GM12878 (cell line): ENCODE results near the gene PAFAH2. TPM values are rescaled to one million over a fixed set of nuclear protein-coding genes. Genes with fewer than 3 reads are reported as not detected.
A peak's percentile ranks its signal among the peaks of the same experiment; 100 is the strongest.

Experiments
- BRCA1 ChIP-seq: IDR thresholded peaks from 2 replicates; pipeline ENCODE4 v1.6.1; 2011; ENCODE audit warnings: low read depth, low read length, improper control_type of control experiment
- CBX3 ChIP-seq: fragments of 200-600 bp; sonication (generic); IDR thresholded peaks from 2 replicates; pipeline ENCODE4 v1.6.1; 2016; ENCODE audit warnings: low read depth, borderline replicate concordance
- CEBPZ ChIP-seq: fragments of 150-350 bp; IDR thresholded peaks from 2 replicates; pipeline ENCODE4 v1.6.1; 2016; ENCODE audit warnings: low read depth, low read length
- CREM ChIP-seq: IDR thresholded peaks from 2 replicates; pipeline ENCODE4 v1.6.1; 2014; ENCODE audit warnings: antibody characterized with exemption, low read depth
- CTCF ChIP-seq, 3 experiments: IDR thresholded peaks in 2 of 3; conservative IDR thresholded peaks in 1 of 3; 2 replicates each; pipeline ENCODE4 v1.5.1; 2011; ENCODE audit warnings: low read depth in 3 of 3, low read length in 3 of 3, mild to moderate bottlenecking in 3 of 3, control low read depth in 2 of 3, moderate library complexity in 2 of 3, inconsistent platforms in 1 of 3, mixed read lengths in 1 of 3; ENCODE audit not compliant: control insufficient read depth in 2 of 3, insufficient read depth in 1 of 3; ENCODE audit errors: extremely low read depth in 1 of 3
- ETV6 ChIP-seq, 2 experiments: fragments of 450-650 bp in 1 of 2; IDR thresholded peaks in 1 of 2; conservative IDR thresholded peaks in 1 of 2; 2 replicates each; pipeline ENCODE4 v1.6.1; 2014; ENCODE audit warnings: antibody characterized with exemption in 1 of 2, borderline replicate concordance in 1 of 2, low read depth in 1 of 2, mild to moderate bottlenecking in 1 of 2, moderate library complexity in 1 of 2
- FOXM1 ChIP-seq: IDR thresholded peaks from 2 replicates; pipeline ENCODE4 v1.6.1; 2012; ENCODE audit warnings: low read depth, mild to moderate bottlenecking, inconsistent platforms, low read length, moderate library complexity
- HDAC6 ChIP-seq: fragments of 200-600 bp; sonication (generic); IDR thresholded peaks from one replicate; pipeline ENCODE4 v1.8.0; 2017; ENCODE audit warnings: antibody characterized with exemption; ENCODE audit not compliant: unreplicated experiment
- JUNB ChIP-seq: IDR thresholded peaks from 2 replicates; pipeline ENCODE4 v1.6.1; 2016; ENCODE audit warnings: antibody characterized with exemption, mild to moderate bottlenecking
- LARP7 ChIP-seq: fragments of 450-650 bp; IDR thresholded peaks from 2 replicates; pipeline ENCODE4 v1.6.1; 2017; ENCODE audit warnings: mild to moderate bottlenecking
- MAX ChIP-seq: IDR thresholded peaks from 2 replicates; pipeline ENCODE4 v1.6.1; 2012; ENCODE audit warnings: low read depth, low read length, improper control_type of control experiment
- MYB ChIP-seq: fragments of 150-350 bp; IDR thresholded peaks from 2 replicates; pipeline ENCODE4 v1.6.1; 2014; ENCODE audit warnings: mild to moderate bottlenecking, low read depth, low read length, borderline replicate concordance
- MYC ChIP-seq: IDR thresholded peaks from 2 replicates; pipeline ENCODE4 v1.6.1; 2011; ENCODE audit warnings: mild to moderate bottlenecking, low read length, moderate library complexity, inconsistent platforms; ENCODE audit not compliant: insufficient read depth, insufficient replicate concordance, insufficient read length, severe bottlenecking
- POLR2AphosphoS2 ChIP-seq: IDR thresholded peaks from 2 replicates; pipeline ENCODE4 v1.6.1; 2011; ENCODE audit warnings: low read depth, mild to moderate bottlenecking, low read length, improper control_type of control experiment, moderate library complexity
- SREBF1 ChIP-seq: IDR thresholded peaks from 2 replicates; pipeline ENCODE4 v1.6.1; 2012; ENCODE audit warnings: mild to moderate bottlenecking, low read length
- TCF12 ChIP-seq: IDR thresholded peaks from 2 replicates; pipeline ENCODE4 v1.6.1; 2011; ENCODE audit warnings: low read depth, mild to moderate bottlenecking, low read length
- USF2 ChIP-seq: IDR thresholded peaks from 2 replicates; pipeline ENCODE4 v1.6.1; 2011; ENCODE audit warnings: low read depth, low read length, improper control_type of control experiment, borderline replicate concordance
- ZBTB33 ChIP-seq: fragments of 450-650 bp; IDR thresholded peaks from 2 replicates; pipeline ENCODE4 v1.6.1; 2017; ENCODE audit warnings: mild to moderate bottlenecking
- ZNF207 ChIP-seq: fragments of 450-650 bp; IDR thresholded peaks from 2 replicates; pipeline ENCODE4 v1.6.1; 2014; ENCODE audit warnings: antibody characterized with exemption, mild to moderate bottlenecking, borderline replicate concordance
- ZNF384 ChIP-seq: IDR thresholded peaks from 2 replicates; pipeline ENCODE4 v1.6.1; 2012; ENCODE audit warnings: low read depth, mild to moderate bottlenecking, low read length, improper control_type of control experiment, borderline replicate concordance
- polyA plus RNA-seq, 11 experiments: library from polyadenylated mRNA; depleted of rRNA in 4 of 11; unstranded in 6 of 11; stranded (reverse) in 5 of 11; fragments of >200 nt; fragmentation: Nextera tagmentation in 4 of 11; fragmentation: Illumina TruSeq in 1 of 11; extraction: Ambion mirVana in 4 of 11; extraction: Trizol in 1 of 11; gene quantifications; 1 replicate in 1 of 11; 2 replicates in 10 of 11; pipeline versions ENCODE4 v1.2.1 to v1.2.3, GENCODE V29; 2011 to 2016; ENCODE audit warnings: inconsistent platforms in 2 of 11, missing spikeins in 2 of 11, low read depth in 1 of 11
- total RNA-seq, 4 experiments: library from RNA; depleted of rRNA in 3 of 4; stranded (reverse); fragments of >200 nt in 3 of 4; fragmentation: Illumina TruSeq in 1 of 4; extraction: Trizol in 1 of 4; gene quantifications; 2 replicates each; pipeline versions ENCODE4 v1.2.1 to v1.2.3, GENCODE V29; 2013 to 2021

Gene PAFAH2
- total and polyA plus RNA-seq, 10 of the 15 experiments (the other 5 are each of a cell fraction or from before 2014, with no cell fraction given), result 3.0 to 9.5 (median 6.5) TPM

- TF ChIP-seq MAX (peak; percentile 86), JUNB (no peak), ETV6 (conservative IDR thresholded peaks at IDR 0.05 in 1 of 2, IDR thresholded peaks at IDR 0.05 in 1 of 2; ENCODE audit: borderline replicate concordance in 1 of 2, low read depth in 1 of 2) (peak in 1 of 2 experiments; percentile 67; a peak in 2 of 4 replicates), POLR2AphosphoS2 (no peak), MYC (peak; percentile 59), BRCA1 (peak; percentile 58; the same call in 1 of the 2 replicates), LARP7 (peak; percentile 94), CEBPZ (no peak; the same call in 1 of the 2 replicates), FOXM1 (peak; percentile 87), SREBF1 (peak; percentile 93), USF2 (peak; percentile 68), ZNF384 (peak; percentile 26; the same call in 1 of the 2 replicates), CTCF (IDR thresholded peaks at IDR 0.05 in 2 of 3, conservative IDR thresholded peaks at IDR 0.05 in 1 of 3; ENCODE audit: control insufficient read depth in 2 of 3, extremely low read depth in 1 of 3, insufficient read depth in 1 of 3, low read depth in 3 of 3, low read length in 3 of 3) (peak; percentile 93 to 99 (median 99)), CBX3 (no peak), ZBTB33 (no peak), HDAC6 (no peak), CREM (peak; percentile 98), ZNF207 (peak; percentile 97; the same call in 1 of the 2 replicates), MYB (peak; percentile 71; the same call in 1 of the 2 replicates), TCF12 (no peak)
Measured at GRCh38 chr1:25997828-25998761, at the start of gene PAFAH2 (continued).
